B cell (primary cell): Measurements from ENCODE around the gene ASNS. TPM values are rescaled to one million over a fixed set of nuclear protein-coding genes. Genes with fewer than 3 reads are reported as not detected.

Experiments
- ATAC-seq: fragments of 200-7000 bp; cut with Tn5 transposase; one replicate; pipeline ENCODE4 v1.10.0; 2021; ENCODE audit warnings: low read depth, mild to moderate bottlenecking, moderate number of reproducible peaks, moderate library complexity
- CTCF ChIA-PET: fragments of 350-600 bp; sonication (Branson Sonifier 250); formaldehyde crosslinking; loops from one replicate; lab custom pipeline; 2021; ENCODE audit warnings: antibody characterized with exemption, inconsistent platforms; lab: Charles Lee
- POLR2A ChIA-PET: fragments of 350-600 bp; sonication (Branson Sonifier 250); formaldehyde crosslinking; loops from one replicate; lab custom pipeline; 2021; ENCODE audit warnings: antibody characterized with exemption; lab: Charles Lee
- DNase-seq: peaks from one replicate; pipeline ENCODE4 v3.0.0; 2013
- H2AFZ ChIP-seq: 2 replicates; pipeline ENCODE4 v1.6.1; 2012; ENCODE audit warnings: mild to moderate bottlenecking, low read depth, low read length; ENCODE audit not compliant: insufficient read depth, poor library complexity, severe bottlenecking
- H3K27ac ChIP-seq, 2 donors: 1 replicate in 1 of 2; 2 replicates in 1 of 2; pipeline ENCODE4 v1.5.1; 2012 to 2013; ENCODE audit warnings: low read length in 2 of 2, mild to moderate bottlenecking in 2 of 2, moderate library complexity in 1 of 2
- H3K27me3 ChIP-seq, 4 experiments: fragments of 200-600 bp in 1 of 4; sonication (generic) in 1 of 4; replicated peaks in 1 of 4; 1 replicate in 2 of 4; 2 replicates in 2 of 4; pipeline versions ENCODE4 v1.6.1 to v1.7.0; 2013 to 2016; ENCODE audit warnings: low read length in 3 of 4, mild to moderate bottlenecking in 2 of 4, mixed read lengths in 1 of 4, moderate library complexity in 1 of 4; ENCODE audit not compliant: insufficient read depth in 4 of 4, control insufficient read depth in 3 of 4; ENCODE audit errors: control extremely low read depth in 1 of 4
- H3K36me3 ChIP-seq, 2 experiments: replicated peaks in 1 of 2; 1 replicate in 1 of 2; 2 replicates in 1 of 2; pipeline versions ENCODE4 v1.6.1 to v1.7.1; 2013; ENCODE audit warnings: low read length in 1 of 2; ENCODE audit not compliant: insufficient read depth in 2 of 2, control insufficient read depth in 1 of 2; ENCODE audit errors: control extremely low read depth in 1 of 2, extremely low read depth in 1 of 2
- H3K4me1 ChIP-seq, 2 donors: fragments of 200-600 bp in 1 of 2; sonication (generic) in 1 of 2; 1 replicate in 1 of 2; 2 replicates in 1 of 2; pipeline versions ENCODE4 v1.5.1 to v1.6.1; 2013 to 2017; ENCODE audit warnings: low read length in 2 of 2; ENCODE audit not compliant: control insufficient read depth in 2 of 2, insufficient read depth in 2 of 2
- H3K4me2 ChIP-seq: replicated peaks from 2 replicates; pipeline ENCODE3; 2012; ENCODE audit warnings: mild to moderate bottlenecking, low read depth, low read length; ENCODE audit not compliant: poor library complexity, severe bottlenecking
- H3K4me3 ChIP-seq, 5 experiments: fragments of 200-600 bp in 1 of 5; sonication (generic) in 1 of 5; 1 replicate in 3 of 5; 2 replicates in 2 of 5; pipeline versions ENCODE4 v1.5.1 to v1.7.0; 2011 to 2016; ENCODE audit warnings: low read length in 4 of 5, mild to moderate bottlenecking in 4 of 5, low read depth in 2 of 5, control low read depth in 1 of 5, moderate library complexity in 1 of 5; ENCODE audit not compliant: insufficient read depth in 1 of 5; ENCODE audit errors: control extremely low read depth in 1 of 5, extremely low read depth in 1 of 5
- H3K79me2 ChIP-seq: fragments of 200-600 bp; sonication (generic); one replicate; pipeline ENCODE4 v1.6.0; 2016; ENCODE audit warnings: low read length; ENCODE audit not compliant: control insufficient read depth, insufficient read depth
- H3K9ac ChIP-seq: fragments of 200-600 bp; sonication (generic); 2 replicates; pipeline ENCODE4 v1.6.1; 2017; ENCODE audit warnings: mild to moderate bottlenecking, low read length, moderate library complexity
- H3K9me3 ChIP-seq, 3 donors: one replicate each; pipeline versions ENCODE4 v1.6.1 to v1.7.1; 2013; ENCODE audit warnings: low read length in 2 of 3; ENCODE audit not compliant: control insufficient read depth in 2 of 3, insufficient read depth in 1 of 3; ENCODE audit errors: control extremely low read depth in 1 of 3
- H4K20me1 ChIP-seq: 2 replicates; pipeline ENCODE4 v1.6.0; 2012; ENCODE audit warnings: mild to moderate bottlenecking, low read length; ENCODE audit not compliant: insufficient read depth, control insufficient read depth, poor library complexity, severe bottlenecking
- H3K27ac Mint-ChIP-seq: one replicate; pipeline ENCODE4 v1.8.0; 2021; ENCODE audit warnings: mixed read lengths
- H3K27me3 Mint-ChIP-seq: one replicate; pipeline ENCODE4 v1.8.0; 2021; ENCODE audit warnings: mixed read lengths
- H3K4me1 Mint-ChIP-seq: one replicate; pipeline ENCODE4 v1.8.0; 2021; ENCODE audit warnings: mixed read lengths
- H3K4me3 Mint-ChIP-seq: one replicate; pipeline ENCODE4 v1.8.0; 2021; ENCODE audit warnings: mixed read lengths
- H3K9me3 Mint-ChIP-seq: one replicate; pipeline ENCODE4 v1.8.0; 2022; ENCODE audit warnings: mixed read lengths; ENCODE audit not compliant: insufficient read depth
- EZH2 ChIP-seq: IDR thresholded peaks from 2 replicates; pipeline ENCODE4 v1.6.1; 2012; ENCODE audit warnings: borderline replicate concordance, low read depth, mild to moderate bottlenecking, moderate library complexity, low read length; ENCODE audit not compliant: insufficient read depth, poor library complexity, severe bottlenecking
- WGBS: methylation state at CpG from one replicate; pipeline ENCODE4 v1.1.5; 2013; ENCODE audit warnings: missing lambda C conversion rate; ENCODE audit not compliant: insufficient coverage; 5-methylcytosine and 5-hydroxymethylcytosine counted together
- intact Hi-C: fragments of 100-400 bp; cut with micrococcal nuclease; formaldehyde crosslinking; loops from one replicate; pipeline ENCODE4 v1.10.0; 2022
- polyA plus RNA-seq: library from polyadenylated mRNA; depleted of rRNA; stranded (reverse); fragments of >200 nt; gene quantifications from 2 replicates; pipeline ENCODE4 v1.2.3, GENCODE V29; 2012
- small RNA-seq: library from RNA; depleted of rRNA; stranded (forward); fragments of <200 nt; gene quantifications from one replicate; pipeline ENCODE3, GENCODE V24; 2012; ENCODE audit warnings: low replicate concordance, low read depth; ENCODE audit not compliant: insufficient read length
- total RNA-seq, 2 donors: library from RNA; stranded (reverse); fragments of 120-200 nt in 1 of 2; gene quantifications; 1 replicate in 1 of 2; 2 replicates in 1 of 2; pipeline versions ENCODE4 v1.2.3 to v1.2.4, GENCODE V29; 2013 to 2022
- TF ChIP-seq, protein P1 (sequence below): fragments of 200-600 bp; IDR thresholded peaks from one replicate; pipeline ENCODE4 v1.8.0; 2022; ENCODE audit warnings: antibody characterized with exemption, mild to moderate bottlenecking

ASNS gene
- total and polyA plus RNA-seq, 2 donors (not counting 1 experiment from before 2014, with no cell fraction given): 24.2 TPM

DNA sequence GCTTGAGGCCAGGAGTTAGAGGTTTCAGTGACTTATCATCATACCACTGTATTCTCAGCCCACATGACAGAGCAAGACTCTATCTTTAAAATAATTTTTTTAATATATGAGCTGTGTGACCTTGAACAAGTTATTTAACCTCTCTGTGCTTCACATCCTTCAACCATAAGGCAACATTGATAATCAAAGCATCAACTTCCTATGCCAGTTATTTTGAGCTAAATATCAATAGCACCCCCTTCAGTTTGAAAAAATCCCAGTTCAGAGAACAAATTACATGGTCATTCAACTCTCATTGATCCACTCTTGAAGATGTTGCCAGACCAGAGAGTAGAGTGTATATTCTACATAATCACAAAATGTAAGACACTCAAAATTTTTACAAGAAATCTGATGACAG lies 53.0 kb downstream of the ASNS start:
- Histone ChIP-seq H3K9me3 (no peaks in the 10 kb centered on the region), H3K27ac (no peak overlapping the region), H3K4me3 (no peak overlapping the region), H3K36me3 (no peaks in the 10 kb centered on the region), H4K20me1 (no peaks in the 10 kb centered on the region), H3K79me2 (no peaks in the 10 kb centered on the region), H3K9ac (no peak overlapping the region), H3K27me3 (no peaks in the 10 kb centered on the region), H3K4me2 (no peak overlapping the region), H2AFZ (no peak overlapping the region), H3K4me1 (no peaks in the 10 kb centered on the region)
- no peak overlapping the region for H3K27ac Mint-ChIP-seq
- ChIA-PET POLR2A (no interaction called here), CTCF (no interaction called here)
- no peak overlapping the region for H3K4me3 Mint-ChIP-seq
- intact Hi-C loops: no loop called here
- H3K4me1 Mint-ChIP-seq: no peaks in the 10 kb centered on the region
- TF ChIP-seq, protein P1, sequence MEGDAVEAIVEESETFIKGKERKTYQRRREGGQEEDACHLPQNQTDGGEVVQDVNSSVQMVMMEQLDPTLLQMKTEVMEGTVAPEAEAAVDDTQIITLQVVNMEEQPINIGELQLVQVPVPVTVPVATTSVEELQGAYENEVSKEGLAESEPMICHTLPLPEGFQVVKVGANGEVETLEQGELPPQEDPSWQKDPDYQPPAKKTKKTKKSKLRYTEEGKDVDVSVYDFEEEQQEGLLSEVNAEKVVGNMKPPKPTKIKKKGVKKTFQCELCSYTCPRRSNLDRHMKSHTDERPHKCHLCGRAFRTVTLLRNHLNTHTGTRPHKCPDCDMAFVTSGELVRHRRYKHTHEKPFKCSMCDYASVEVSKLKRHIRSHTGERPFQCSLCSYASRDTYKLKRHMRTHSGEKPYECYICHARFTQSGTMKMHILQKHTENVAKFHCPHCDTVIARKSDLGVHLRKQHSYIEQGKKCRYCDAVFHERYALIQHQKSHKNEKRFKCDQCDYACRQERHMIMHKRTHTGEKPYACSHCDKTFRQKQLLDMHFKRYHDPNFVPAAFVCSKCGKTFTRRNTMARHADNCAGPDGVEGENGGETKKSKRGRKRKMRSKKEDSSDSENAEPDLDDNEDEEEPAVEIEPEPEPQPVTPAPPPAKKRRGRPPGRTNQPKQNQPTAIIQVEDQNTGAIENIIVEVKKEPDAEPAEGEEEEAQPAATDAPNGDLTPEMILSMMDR: no peak
- TF ChIP-seq EZH2: no peak
- peaks cover 2% of the 10 kb centered on the region for H3K9me3 Mint-ChIP-seq
- ATAC-seq (no peak), DNase-seq (no peak)
- H3K27me3 Mint-ChIP-seq: peaks cover 5% of the 10 kb centered on the region

DNA sequence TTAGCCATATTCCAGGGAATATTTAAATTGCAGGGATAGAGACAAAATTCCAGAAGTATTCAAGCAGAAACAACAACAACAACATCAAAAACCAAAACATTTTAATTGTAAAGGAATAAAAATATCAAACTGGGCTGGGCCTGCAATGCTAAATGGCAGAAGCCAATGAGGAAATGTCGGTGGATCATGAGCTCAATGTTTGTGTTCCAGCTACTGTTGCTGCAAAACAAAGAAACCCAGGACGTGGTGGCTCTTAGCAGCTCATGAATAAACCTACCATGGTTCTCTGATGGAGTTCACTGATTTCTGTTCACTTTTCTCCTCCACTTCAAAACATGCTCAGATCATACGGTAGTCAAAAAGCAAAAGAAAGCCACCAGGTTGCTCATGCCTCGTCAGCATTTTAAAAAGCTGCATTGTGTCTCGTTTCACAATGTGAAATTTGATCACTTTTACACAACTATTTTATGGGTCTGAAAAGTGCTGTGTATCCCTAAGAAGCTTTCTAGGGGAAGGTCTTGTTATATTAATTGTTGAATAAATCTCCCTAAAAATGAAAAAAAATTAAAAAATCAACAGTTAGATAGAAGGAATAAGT lies 54.0 kb downstream of the ASNS start:
- H2AFZ ChIP-seq: no peak overlapping the region
- Mint-ChIP-seq H3K27ac (no peak overlapping the region), H3K9me3 (peaks cover 2% of the 10 kb centered on the region), H3K27me3 (peaks cover 3% of the 10 kb centered on the region), H3K4me3 (no peak overlapping the region), H3K4me1 (no peaks in the 10 kb centered on the region)
- no peaks in the 10 kb centered on the region for H3K36me3 ChIP-seq
- CTCF ChIA-PET: no interaction called here
- H3K4me1 ChIP-seq: no peaks in the 10 kb centered on the region
- intact Hi-C loops: no loop called here
- H3K4me3 ChIP-seq: no peak overlapping the region
- no peaks in the 10 kb centered on the region for H4K20me1 ChIP-seq
- no peaks in the 10 kb centered on the region for H3K27me3 ChIP-seq
- TF ChIP-seq, protein P1: no peak
- TF ChIP-seq EZH2: no peak
- no peak overlapping the region for H3K9ac ChIP-seq
- 81% methylated on average over 2 of the region's 5 CpGs for WGBS
- DNase-seq (no peak), ATAC-seq (no peak)
- H3K79me2 ChIP-seq: no peaks in the 10 kb centered on the region
- H3K4me2 ChIP-seq: no peak overlapping the region
- H3K27ac ChIP-seq: no peak overlapping the region
- POLR2A ChIA-PET: no interaction called here
- H3K9me3 ChIP-seq: no peaks in the 10 kb centered on the region

Small RNAs within 50 kb of the gene (small RNA-seq; reads per million reads assigned to genes)
- gene AC005326.1: not detected
- gene AC079781.2: not detected
- not detected for gene SNRPCP9

Other genes with a start within 250 kb of the ASNS start
- not detected in 2 replicates for gene TAC1, start 140.3 kb downstream of the ASNS start, total RNA-seq
- gene TAC1, start 140.3 kb downstream of the ASNS start, polyA plus RNA-seq: not detected in 2 replicates
- gene OCM2, start 117.8 kb upstream of the ASNS start, total RNA-seq: not detected in 2 replicates
- not detected in 2 replicates for gene OCM2, start 117.8 kb upstream of the ASNS start, polyA plus RNA-seq
- 13.1 and 16.7 TPM in 2 replicates for gene LMTK2, start 234.5 kb upstream of the ASNS start, total RNA-seq
- 4.9 and 7.5 TPM in 2 replicates for gene LMTK2, start 234.5 kb upstream of the ASNS start, polyA plus RNA-seq